HG03442 (cell line): ENCODE data around the gene OAT.

Experiments
- ATAC-seq: cut with Tn5 transposase; IDR thresholded peaks from one replicate; pipeline ENCODE4 v1.9.1; 2021; ENCODE audit warnings: mild to moderate bottlenecking, moderate library complexity; ENCODE audit not compliant: unreplicated experiment

The OAT gene

DNA sequence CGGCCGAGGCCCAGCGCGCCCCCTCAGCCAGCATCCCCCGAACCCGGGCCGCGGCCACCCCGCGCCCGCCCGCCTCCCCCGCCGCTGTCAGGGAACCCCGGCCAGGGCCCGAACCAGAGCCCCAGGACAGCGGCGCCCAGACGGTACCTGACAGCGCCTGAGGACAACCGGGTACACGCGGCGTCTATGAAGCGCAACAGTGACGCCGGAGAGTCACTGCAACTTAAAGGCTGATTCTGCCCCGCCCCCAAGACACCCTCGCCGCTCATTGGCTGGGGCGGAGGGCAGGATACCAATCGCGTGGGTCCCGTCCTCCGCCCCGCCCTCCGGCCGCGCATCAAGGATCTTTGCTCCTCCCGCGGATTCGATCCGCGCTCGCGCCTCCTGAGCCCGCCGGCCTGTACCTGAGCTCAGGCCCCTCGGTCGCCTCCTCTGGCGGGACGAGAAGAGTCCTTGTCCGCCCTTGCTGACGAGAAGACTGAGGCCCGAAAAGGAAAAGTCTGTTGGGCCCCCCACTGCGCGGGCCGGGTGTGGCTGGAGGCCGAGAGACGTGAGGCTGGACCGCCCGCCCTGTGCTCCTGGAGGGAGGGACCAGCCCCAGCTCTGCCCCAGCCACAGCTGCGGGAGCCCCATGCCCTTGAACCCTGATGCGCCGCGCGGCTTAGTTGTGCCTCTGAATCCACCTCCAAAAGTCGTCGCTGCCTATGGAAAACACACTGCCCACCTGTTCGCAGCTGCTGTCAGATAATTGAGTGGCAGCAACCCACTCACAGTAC lies at the start of gene OAT:
OAT (minus strand) TSS at position 198 of the 776 bp plus-strand sequence. CDS start 6,752 bp downstream, outside the sequence.
- ATAC-seq, result peak; percentile 96

DNA sequence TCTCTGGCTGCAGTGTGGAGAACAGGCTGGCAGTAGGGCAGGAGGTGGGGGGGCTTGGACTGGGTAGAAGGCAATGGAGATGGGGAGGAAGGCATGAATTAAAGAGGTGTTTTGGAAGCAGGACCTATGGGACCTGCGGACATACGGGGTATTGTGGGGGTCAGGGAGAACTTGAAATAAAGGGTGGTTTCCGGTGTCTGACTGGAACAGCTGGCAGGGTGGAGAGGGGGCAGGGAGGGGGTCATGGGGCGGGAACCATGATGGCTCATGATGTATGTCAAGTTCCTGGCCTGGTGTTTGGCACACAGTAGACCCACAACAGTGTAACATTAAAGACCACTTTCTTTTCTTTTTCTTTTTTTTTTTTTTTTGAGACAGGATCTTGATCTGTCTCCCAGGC lies 48.4 kb upstream of the OAT start:
- ATAC-seq, result no peak

DNA sequence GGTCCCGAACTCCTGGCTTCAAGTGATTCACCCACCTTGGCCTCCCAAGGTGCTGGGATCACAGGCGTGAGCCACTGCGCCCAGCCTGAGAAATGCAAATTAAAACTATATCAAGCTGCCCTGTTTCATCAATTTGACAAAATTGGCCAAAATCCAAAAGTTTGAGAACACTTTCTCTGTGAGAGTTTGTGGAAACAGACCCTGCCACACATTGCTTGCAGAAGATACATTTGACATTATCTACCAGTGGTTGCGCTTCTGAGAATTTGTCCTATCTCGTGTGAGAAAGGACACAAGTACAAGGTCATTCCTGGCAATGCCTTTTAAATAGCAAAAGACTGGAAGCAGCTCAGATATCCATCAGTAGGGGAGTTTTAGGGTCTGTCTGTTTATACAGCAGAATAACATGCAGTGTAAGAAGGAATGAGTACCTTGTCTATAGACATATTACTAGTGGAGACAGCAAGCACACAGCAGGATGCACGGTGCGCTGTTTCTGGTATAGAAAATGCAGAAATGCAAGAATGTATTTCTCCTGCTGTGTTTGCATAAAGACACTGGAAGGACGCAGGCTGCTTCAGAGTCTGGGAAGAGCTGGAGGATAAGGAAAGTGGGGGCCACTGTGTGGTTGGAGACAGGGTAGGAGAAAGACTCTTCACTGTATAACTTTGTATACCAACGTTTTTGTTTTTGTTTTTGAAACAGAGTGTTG lies 47.2 kb upstream of the OAT start:
- ATAC-seq, result no peak

DNA sequence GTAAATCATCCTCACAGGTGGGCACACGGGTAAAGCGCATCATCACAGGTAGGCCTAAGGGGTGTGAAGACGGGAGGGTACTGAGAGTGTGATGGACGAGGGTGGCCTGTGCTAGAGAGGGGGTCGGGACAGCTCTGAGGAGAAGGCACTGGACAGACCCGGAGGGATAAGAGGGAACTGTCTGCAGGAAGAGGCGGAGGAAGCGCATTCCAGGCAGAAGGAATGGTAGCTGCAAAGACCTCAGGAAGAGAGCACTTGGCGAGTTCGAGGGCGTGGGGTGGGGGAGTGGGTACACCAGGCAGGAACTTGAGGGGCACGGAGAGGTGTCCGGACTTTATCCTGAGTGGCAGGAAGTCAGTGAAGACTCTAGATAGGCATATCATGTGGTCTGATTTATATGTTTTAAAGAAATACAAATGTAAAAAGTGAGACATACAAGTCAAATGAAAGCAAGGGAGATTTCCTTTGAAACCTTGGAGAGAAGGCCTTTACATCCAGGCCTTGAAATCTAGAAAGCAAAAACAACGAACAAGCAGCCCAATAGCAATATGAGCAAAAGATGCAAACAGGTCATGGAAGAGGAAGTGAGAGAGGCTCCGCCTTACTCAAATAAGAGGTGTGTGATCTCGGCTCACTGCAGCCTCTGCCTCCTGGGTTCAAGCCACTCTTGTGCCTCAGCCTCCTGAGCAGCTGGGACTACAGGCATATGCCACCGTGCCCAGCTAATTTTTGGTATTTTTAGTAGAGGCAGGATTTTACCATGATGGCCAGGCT lies 46.5 kb upstream of the OAT start:
- no peak for ATAC-seq

DNA sequence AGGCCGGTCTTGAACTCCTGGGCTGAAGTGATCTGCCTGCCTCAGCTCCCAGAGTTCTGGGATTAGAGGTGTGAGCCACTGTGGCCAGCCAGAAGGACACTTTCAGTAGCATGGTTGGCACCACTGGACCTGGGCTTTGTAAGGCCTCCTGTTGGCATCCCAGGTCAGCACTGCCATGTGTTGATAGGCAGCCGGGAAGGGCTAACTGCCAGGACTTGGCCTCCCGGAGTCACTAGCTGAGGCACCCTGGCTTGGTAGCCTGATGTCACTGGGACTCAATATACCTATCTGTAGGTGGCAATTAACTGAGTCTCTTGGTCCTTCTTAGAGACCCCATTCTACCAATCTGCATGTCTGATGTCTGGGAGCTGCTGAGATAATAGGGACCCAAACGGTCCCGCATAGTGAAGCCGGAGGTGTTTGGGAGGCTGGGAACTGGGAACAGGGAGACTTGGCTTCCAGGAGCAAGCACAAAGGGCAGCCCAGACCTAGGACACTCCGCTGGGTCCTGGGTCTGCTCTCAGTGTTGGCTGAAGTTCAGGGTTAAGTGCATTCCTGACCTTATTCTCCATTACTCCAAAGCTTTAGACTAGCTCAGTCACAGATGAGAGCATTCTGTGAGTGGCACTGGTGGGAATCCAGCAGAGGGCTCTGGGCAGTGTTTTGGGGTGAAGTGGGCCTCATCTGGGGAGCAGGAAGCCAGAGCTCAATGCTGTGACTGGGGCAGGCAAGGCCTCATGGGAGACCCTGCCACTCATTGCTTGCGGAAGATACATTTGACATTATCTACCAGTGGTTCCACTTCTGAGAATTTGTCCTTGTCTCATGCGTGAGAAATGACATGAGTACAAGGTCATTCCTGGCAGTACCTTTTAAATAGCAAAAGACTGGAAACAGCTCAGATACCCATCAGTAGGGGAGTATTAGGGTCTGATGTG lies 45.6 kb upstream of the OAT start:
- no peak for ATAC-seq

DNA sequence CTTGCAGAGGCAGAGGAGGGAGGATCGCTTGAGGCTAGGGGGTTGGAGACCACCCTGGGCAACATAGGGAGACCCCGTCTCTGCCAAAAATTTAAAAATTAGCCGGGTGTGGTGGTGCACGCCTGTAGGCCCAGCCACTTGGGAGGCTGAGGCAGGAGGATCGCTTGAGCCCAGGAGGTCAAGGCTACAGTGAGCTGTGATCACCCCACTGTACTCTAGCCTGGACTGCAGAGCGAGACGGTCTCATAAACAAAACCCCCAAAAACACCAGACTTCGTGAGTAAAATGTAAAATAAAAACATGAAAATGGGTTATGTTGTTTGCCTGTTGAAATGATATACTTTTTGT lies 43.6 kb upstream of the OAT start:
- ATAC-seq, result no peak

DNA sequence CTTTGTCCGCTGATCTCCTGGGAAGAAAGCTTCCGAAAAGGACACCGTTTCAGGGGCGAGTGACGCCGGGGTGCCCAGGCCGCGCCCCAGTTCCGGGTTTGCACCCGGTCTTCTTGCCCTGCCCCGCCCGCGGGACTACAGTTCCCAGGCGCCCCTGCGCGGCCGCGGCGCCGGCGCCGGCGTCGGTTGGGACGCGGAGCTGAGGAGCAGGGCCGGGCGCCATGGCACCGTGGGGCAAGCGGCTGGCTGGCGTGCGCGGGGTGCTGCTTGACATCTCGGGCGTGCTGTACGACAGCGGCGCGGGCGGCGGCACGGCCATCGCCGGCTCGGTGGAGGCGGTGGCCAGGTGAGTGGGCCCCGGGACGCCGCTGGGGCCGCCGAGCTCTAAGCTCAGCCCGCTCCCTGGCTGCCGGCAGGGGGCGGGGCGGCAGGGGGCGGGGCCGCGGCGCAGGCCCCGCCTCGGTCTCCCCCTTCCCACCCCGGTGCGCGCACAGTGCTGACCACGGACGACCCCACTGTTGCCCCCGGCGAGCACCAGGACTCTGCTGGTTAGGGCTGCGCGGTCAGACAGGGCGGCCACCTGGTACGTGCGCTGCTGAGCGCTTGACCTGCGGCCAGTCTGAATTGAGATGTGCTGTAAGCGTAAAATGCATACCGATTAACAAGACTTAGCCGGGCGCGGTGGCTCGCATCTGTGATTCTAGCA lies 43.1 kb upstream of the OAT start, which contains the start of gene LHPP:
LHPP (plus strand) TSS at position 182 of the 706 bp plus-strand sequence; CDS start at position 222, 40 bp downstream.
- ATAC-seq, result peak; percentile 92

DNA sequence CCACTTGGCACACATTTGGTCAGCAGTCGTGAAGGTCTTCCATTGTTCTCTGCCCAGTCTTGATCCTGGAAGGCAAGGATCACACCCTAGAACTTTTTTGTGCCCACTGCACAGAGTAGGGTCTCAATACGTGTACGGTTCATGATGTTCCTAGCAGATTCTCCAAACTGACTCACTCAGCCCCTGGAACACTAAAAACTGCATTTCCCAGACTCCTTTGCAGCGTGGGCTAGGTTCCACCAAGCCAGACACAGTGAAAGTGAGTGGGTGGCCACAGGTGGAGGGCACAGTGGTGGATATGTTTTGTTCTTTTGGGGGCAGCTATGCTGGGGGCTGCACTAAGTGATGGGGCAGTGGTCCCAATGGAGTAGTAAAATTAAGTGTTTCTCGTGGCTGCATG lies 41.4 kb upstream of the OAT start:
- ATAC-seq, result no peak

DNA sequence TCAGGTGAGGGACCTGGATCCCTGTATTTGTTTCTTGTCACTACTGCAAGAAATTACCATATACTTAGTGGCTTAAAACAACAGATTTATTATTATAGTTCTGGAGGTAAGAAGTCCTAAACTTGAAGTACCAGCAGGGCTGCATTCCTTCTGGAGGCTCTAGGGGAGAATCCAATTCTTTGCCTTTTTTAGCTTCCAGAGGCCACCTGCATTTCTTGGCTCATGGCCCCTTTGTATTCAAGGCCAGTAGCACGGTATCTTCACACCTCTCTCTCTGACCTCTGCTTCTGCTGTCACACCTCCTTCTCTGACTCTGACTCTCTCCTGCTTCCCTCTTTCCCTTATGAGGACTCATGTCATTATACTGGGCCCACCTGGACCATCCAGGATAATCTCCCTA lies 40.7 kb upstream of the OAT start:
- ATAC-seq, result no peak

DNA sequence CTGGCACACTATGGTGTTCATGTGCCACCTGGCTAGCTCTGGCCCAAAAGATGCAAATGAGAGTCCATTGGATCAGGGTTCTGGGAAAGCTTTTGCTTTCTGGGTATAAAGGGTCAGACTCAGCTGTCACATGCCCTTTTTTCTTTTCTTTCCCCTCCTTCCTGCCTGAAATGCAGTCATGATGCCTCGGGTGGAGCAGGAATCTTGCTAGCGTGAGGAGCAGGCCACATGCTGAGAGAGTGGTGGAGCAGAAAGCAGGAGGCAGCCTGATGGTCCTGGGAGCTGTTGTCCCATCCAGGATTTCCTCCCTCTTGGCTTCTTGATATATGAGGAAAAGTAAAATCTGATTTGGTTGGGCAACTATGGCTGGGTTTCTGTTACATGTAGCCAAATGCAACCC lies 40.2 kb upstream of the OAT start:
- ATAC-seq, result no peak

DNA sequence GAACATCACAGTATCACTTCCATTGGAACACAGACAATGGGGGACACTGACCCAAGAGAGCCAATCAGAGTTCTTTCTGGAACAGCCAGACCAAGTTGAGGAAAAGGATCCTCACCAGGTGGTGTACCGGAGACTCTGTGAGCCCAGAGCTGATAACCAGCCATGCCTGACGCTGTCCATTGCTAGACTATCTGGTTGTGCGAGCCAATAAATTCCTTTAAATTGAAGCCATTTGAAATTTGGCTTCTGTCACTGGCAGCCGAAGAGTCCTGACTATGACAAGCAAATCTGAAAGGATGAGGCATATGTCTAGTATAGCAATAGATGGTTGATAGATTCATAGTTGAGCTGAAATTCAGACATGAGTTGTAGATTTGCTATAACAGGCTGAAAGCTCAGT lies 39.8 kb upstream of the OAT start:
- ATAC-seq, result no peak

DNA sequence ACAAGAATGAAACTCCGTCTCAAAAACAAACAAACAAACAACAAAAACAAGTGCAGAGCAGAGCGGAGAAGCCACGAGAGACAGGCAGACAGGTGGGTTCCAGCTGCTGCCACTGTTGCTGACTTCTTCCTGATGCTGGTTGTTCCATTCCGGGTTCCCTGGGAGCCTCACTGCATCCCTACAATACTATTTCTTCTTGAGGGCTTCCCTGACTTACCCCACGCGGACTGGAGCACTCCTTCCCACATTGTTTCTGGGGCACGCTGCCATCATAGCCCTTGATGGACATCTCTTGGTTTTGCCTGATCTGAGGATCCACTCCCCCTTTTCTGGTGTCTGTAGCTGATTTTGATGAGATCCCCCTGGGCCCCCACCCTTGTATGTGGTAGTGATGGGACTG lies 36.7 kb upstream of the OAT start:
- ATAC-seq, result no peak

DNA sequence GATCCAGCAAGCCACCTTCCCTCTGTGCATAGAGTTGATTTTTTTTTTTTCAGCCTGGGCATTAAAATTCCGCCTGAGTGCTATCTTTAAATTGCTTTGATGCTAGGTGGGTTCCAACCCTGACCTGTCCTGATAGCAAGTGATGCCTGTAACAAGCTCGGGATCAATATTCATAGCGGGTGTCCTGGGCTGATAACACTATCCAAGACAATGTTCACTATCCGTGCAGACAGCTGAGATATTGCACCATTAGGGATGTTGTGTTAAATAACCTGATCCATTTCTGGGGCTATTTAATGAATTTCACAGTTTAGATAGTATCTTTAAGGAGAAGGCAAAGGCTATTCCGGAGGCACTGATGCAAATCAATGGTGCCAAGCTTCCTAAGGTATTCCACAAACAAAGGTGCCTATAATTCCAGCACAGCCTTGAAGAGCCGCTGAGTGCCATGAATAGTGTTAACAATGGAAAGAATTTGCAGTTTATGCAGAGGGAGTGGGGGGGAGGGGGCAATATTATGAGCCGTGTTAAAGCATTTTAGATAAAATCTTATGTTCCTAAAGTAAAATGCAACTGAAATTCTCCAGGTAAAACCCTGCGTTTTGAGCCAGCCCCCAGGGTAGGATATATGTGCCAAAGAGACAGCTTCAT lies 35.4 kb upstream of the OAT start:
- ATAC-seq, result no peak

DNA sequence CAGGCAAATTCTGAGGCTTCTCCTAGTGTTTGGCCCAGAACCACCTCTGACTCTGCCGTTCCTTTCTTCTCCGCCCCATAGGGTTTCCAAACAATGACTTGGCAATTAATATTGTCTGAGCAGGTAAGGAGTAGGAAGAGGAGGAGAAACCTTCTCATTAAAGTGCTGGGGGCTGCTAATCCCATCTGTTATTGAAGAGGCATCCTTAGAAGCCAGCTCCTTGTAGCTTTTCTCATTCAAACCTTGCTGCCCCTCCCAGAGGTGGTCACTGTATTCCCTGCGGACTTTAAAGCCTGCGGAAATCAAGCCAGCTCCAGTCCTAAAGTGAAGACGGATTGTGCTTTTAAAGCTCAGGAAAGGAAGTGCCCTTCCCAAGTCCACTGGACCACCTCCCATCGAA lies 32.6 kb upstream of the OAT start:
- ATAC-seq, result no peak

DNA sequence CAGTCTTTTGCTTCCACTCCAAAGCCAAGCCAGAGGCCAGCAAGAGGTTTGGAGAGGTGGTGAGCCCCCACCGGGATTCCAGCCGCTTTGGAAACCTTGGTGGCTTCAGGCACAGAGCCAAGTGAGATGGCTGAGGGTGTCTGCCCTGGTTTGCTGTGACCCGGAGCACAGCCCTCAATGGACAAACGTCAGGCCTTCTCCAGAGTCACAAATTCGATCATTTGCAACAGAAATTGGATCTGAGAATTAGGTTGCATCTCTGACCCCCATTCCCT lies 32.0 kb upstream of the OAT start:
- ATAC-seq, result no peak

DNA sequence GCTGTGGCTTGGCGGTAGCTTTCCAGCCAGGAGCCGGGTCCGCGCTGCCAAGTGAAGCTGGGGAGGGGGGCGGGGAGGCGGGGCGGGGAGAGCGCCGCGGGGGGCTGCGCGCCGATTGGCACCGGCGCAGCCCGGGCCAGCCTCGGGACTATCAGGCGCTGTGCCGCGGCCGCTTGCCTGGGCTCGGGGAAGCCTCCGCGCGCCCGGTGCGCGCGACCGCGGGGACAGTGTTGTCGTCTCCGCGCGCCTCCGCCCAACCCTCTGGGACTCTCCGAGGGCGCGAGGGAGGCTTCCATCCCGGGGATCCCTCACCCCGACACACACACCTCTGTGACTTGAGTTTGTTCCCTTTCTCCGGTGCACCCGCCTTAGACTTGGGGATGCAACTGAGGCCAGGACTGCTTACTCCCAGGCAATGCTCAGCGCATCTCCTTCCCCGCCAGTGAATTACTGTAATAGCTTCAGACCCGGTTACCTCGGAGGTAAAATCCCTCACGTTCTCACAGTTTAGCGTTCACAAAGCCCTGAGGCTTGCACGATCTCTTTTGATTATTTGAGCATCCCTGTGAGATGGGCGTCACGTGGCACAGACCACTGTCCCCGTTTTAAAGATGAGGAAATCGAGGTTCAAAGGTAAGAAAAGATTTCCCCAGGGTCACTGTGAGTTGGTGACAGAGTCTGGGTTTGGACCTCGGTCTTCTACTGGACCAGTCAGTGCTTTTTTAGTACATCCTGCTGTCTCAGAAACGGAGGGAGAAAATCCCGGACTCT lies 31.5 kb upstream of the OAT start, which contains the start of gene NKX1-2:
NKX1-2 (minus strand) TSS at position 24 of the 771 bp plus-strand sequence. CDS start 92 bp downstream, outside the sequence.
- ATAC-seq, result no peak

DNA sequence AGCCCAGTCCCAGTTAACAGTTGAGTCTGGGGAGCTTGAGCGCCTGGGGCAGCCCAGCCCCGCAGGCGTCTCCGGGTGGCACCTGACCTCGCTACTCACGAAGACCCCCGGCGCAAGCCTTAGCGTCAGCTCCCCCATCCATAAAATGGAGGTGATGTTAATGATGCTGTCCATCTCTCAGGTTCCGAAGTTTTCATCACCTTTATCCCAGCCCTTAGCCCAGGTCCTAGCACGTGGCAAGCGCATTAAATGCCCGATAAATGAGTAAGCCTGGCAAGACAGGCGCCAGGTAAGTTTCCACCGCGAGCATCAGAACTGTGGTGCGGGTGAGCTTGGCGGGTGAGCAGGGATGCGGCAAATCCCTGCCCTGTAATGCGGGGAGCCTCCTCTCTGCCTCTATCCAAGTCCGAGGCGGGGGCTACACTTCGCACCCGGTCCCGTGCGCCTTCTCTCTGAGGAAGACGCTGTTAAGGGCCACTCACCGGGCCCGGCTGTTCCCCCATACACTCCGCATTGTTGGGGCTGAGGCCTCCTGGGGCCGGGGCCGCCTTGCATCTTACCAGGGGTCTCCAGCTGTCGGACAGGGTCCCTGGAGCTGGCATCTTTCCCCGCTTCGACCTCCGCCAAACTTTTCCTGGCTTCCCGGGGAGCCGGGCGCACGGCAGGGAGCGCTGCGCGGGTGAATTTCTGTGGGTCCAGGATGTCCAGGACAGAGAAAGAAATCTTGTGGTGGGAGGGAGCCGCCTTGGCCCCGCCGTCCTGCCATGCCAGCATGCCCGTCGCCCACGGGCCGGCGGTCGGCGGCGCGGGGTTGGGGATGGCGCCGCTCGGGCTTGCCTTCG lies 30.7 kb upstream of the OAT start:
- no peak for ATAC-seq

DNA sequence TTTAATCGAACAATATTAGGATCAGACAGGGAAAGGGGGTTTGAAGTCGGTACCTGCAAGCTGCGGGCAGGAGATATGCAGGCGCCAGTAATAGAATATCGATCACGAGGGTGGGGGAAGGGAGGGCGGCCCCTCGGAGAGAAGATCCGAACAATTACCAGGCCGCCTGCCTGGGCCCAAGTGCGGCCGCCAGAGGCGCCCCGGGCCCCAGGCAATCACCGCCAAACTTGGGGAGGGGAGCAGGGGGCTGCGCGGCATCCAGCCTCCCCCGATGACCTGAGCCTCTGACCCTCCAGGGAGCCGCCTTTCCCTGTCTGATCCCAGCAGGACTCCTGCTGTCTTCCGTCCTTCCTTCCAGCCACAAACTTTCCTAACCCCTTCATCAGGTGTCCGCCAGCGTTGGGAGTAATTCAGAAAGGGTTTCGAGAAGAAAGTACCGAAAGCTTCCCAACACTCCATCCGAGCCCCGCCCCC lies 30.0 kb upstream of the OAT start:
- no peak for ATAC-seq
